Tibial nerve (tissue), 4 donors: Measurements from ENCODE around the gene DDX10.

ENCODE experiments used
- EP300 ChIP-seq, 2 donors: sonication (generic); formaldehyde crosslinking; IDR thresholded peaks; one replicate each; pipeline ENCODE4 v1.6.1; 2017; ENCODE audit warnings: antibody characterized with exemption in 2 of 2, mild to moderate bottlenecking in 1 of 2
- POLR2A ChIP-seq, 2 donors: fragments of 450-650 bp; IDR thresholded peaks; one replicate each; pipeline ENCODE4 v1.6.1; 2017; ENCODE audit warnings: antibody characterized with exemption in 2 of 2, mild to moderate bottlenecking in 2 of 2, moderate library complexity in 2 of 2
- TF ChIP-seq, protein P1 (sequence below), 5 experiments: fragments of 200-600 bp in 3 of 5; fragments of 450-650 bp in 2 of 5; sonication (generic) in 3 of 5; IDR thresholded peaks; one replicate each; pipeline ENCODE4 v1.5.1; 2016 to 2019; ENCODE audit warnings: antibody characterized with exemption in 5 of 5, mild to moderate bottlenecking in 3 of 5, moderate library complexity in 2 of 5

GRCh38 chr11:108628812-108629211, 36.1 kb upstream of the DDX10 start:
- TF ChIP-seq POLR2A (IDR thresholded peaks at IDR 0.05): no peak
- TF ChIP-seq, protein P1, sequence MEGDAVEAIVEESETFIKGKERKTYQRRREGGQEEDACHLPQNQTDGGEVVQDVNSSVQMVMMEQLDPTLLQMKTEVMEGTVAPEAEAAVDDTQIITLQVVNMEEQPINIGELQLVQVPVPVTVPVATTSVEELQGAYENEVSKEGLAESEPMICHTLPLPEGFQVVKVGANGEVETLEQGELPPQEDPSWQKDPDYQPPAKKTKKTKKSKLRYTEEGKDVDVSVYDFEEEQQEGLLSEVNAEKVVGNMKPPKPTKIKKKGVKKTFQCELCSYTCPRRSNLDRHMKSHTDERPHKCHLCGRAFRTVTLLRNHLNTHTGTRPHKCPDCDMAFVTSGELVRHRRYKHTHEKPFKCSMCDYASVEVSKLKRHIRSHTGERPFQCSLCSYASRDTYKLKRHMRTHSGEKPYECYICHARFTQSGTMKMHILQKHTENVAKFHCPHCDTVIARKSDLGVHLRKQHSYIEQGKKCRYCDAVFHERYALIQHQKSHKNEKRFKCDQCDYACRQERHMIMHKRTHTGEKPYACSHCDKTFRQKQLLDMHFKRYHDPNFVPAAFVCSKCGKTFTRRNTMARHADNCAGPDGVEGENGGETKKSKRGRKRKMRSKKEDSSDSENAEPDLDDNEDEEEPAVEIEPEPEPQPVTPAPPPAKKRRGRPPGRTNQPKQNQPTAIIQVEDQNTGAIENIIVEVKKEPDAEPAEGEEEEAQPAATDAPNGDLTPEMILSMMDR (IDR thresholded peaks at IDR 0.05): no peak
- no peak for TF ChIP-seq EP300 (IDR thresholded peaks at IDR 0.05)
